Measurements from ENCODE around the gene CASKIN1. TPM values are rescaled to one million over a fixed set of nuclear protein-coding genes. Genes with fewer than 3 reads are reported as not detected.
A peak's percentile ranks its signal among the peaks of the same experiment; 100 is the strongest.

CASKIN1 gene
- total RNA-seq, 1 experiment from 2014 or later: 7.9 TPM

DNA sequence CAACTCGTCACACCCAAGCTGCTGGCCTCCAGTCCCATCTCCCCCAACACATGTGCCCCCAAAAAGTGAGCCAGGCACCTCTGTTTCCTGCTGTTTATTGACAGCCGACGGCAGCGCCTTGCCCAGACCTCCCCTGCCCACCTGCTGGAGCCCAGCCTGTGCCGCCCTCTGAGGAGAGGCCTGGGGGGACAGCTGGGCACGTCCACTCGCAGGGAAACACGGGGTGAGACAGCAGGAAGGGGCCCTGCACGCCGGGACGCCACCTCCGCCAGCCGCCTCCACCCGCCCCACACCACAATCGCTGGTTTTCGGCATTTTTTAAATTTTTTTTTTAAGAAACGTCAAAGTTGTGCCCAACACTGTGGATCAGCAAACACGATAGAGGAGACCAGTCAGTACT lies 19.3 kb downstream of the CASKIN1 start:
- no peaks in the 10 kb centered on the region for H3K27me3 Mint-ChIP-seq (ENCODE audit: low read depth)
- no peaks in the 10 kb centered on the region for H3K9me3 Mint-ChIP-seq
- Histone ChIP-seq H3K9me3 (ENCODE audit: control insufficient read depth, low read depth, low read length) (no peaks in the 10 kb centered on the region), H3K23ac (ENCODE audit: insufficient read length, low read depth, low read length) (no peak overlapping the region), H3K27me3 (ENCODE audit: insufficient read depth, low read length) (no peaks in the 10 kb centered on the region), H3K79me2 (ENCODE audit: insufficient read depth, low read length) (no peaks in the 10 kb centered on the region), H3K23me2 (ENCODE audit: insufficient read length, low read depth, low read length, poor library complexity, severe bottlenecking) (peaks cover 4% of the 10 kb centered on the region), H3K27ac (ENCODE audit: insufficient read length, low read depth, low read length) (no peak overlapping the region), H2BK120ac (ENCODE audit: low read depth, low read length, poor library complexity, severe bottlenecking) (no peak overlapping the region), H3K18ac (ENCODE audit: insufficient read length, low read depth, low read length) (no peak overlapping the region), H2AK5ac (ENCODE audit: insufficient read length, low read length) (no peak overlapping the region), H3K4ac (ENCODE audit: low read depth, low read length) (no peak overlapping the region), H2BK12ac (ENCODE audit: insufficient read length, low read depth, low read length) (no peak overlapping the region), H2AFZ (ENCODE audit: low read length) (no peak overlapping the region), H2BK20ac (ENCODE audit: low read depth, low read length, poor library complexity, severe bottlenecking) (no peak overlapping the region), H3K56ac (ENCODE audit: insufficient read length, low read depth, low read length) (no peak overlapping the region), H4K5ac (ENCODE audit: insufficient read length, low read depth, low read length) (no peak overlapping the region), H2BK5ac (ENCODE audit: insufficient read length, low read length) (no peak overlapping the region), H4K91ac (ENCODE audit: insufficient read length, low read depth, low read length) (no peak overlapping the region), H4K8ac (replicated peaks; ENCODE audit: insufficient read length, low read depth, low read length) (no peak overlapping the region), H3K9ac (ENCODE audit: extremely low read depth, insufficient read length, low read length) (no peak overlapping the region), H3K4me1 (ENCODE audit: insufficient read depth, low read length) (no peaks in the 10 kb centered on the region), H2BK15ac (ENCODE audit: low read depth, low read length) (no peak overlapping the region; the same call in 1 of the 2 replicates), H3K79me1 (ENCODE audit: insufficient read depth, low read depth, low read length, poor library complexity, severe bottlenecking) (no peaks in the 10 kb centered on the region), H4K20me1 (ENCODE audit: control insufficient read depth, insufficient read depth, insufficient read length) (no peaks in the 10 kb centered on the region), H3T11ph (ENCODE audit: low read length) (no peak overlapping the region), H3K4me2 (ENCODE audit: insufficient read depth, insufficient read length, low read length) (no peak overlapping the region), H3K14ac (ENCODE audit: insufficient read depth, low read length) (no peak overlapping the region)
- H3K4me3 Mint-ChIP-seq: peak overlapping the region in 1 of 2 experiments; percentile 40; a peak in 1 of 5 replicates
- peaks cover 3 to 4% of the 10 kb centered on the region in 2 experiments for H3K4me1 Mint-ChIP-seq
- H3K27ac Mint-ChIP-seq: 0 out of 7 replicates have a peak overlapping the region, but pooled peaks of 1 of the 3 experiments have one; percentile 65
- DNase-seq: no peak
- H3K36me3 Mint-ChIP-seq (ENCODE audit: insufficient read depth in 1 of 3, low read depth in 3 of 3): peaks cover 11 to 40% (median 37%) of the 10 kb centered on the region in 3 experiments
- TF ChIP-seq CTCF (conservative IDR thresholded peaks at IDR 0.05): no peak
- no CpG with 5 or more reads among the region's 18 CpGs for WGBS (ENCODE audit: extremely low coverage, insufficient read length, low lambda C conversion rate)

Measured in H9 (cell line).